Stomach (tissue), 4 donors: ENCODE results near the gene USP34.

Experiments
- CTCF ChIP-seq, 7 experiments: fragments of 450-650 bp in 4 of 7; fragments of 200-600 bp in 3 of 7; sonication (generic) in 3 of 7; IDR thresholded peaks; one replicate each; pipeline ENCODE4 v1.5.1; 2016 to 2019; ENCODE audit warnings: antibody characterized with exemption in 7 of 7, control low read depth in 2 of 7, mild to moderate bottlenecking in 1 of 7
- EP300 ChIP-seq: sonication (generic); formaldehyde crosslinking; IDR thresholded peaks from one replicate; pipeline ENCODE4 v1.6.1; 2017; ENCODE audit warnings: antibody characterized with exemption
- POLR2A ChIP-seq, 4 donors: fragments of 450-650 bp; IDR thresholded peaks; one replicate each; pipeline ENCODE4 v1.6.1; 2016; ENCODE audit warnings: antibody characterized with exemption in 4 of 4, control low read depth in 2 of 4, mild to moderate bottlenecking in 1 of 4, moderate library complexity in 1 of 4

DNA sequence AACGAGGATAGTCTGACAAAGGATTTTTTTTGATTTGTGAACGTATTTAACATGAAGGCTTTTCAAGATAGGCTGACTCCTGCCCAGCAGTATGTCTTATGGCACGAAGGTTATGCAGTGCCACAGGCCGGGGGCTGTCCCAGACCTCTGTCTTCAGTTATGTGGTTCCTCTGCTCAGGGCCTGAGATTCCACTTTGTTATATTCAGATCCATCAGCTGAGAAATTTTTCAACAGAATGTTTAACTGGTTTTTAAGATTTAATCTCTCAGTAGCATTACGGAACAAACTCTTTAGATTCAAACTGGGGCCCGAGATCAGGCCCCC is 288.9 kb downstream of the USP34 start:
- no peak for TF ChIP-seq POLR2A (IDR thresholded peaks at IDR 0.05)
- TF ChIP-seq CTCF (IDR thresholded peaks at IDR 0.05): no peak
- TF ChIP-seq EP300: no peak
